Esophagus muscularis mucosa (tissue), 4 donors: ENCODE results near the gene ZSCAN2. TPM values are rescaled to one million over a fixed set of nuclear protein-coding genes. Genes with fewer than 3 reads are reported as not detected.
"Not testable (repeated sequence)": the region's sequence is repeated elsewhere in the genome, so short reads cannot be mapped to it uniquely, and the experiment has no call there.

Experiments
- DNase-seq: peaks from one replicate; pipeline ENCODE4 v3.0.0-alpha.2; 2017; ENCODE audit errors: extremely low spot score
- H3K27ac ChIP-seq, 4 donors: fragments of 200-600 bp; sonication (generic); replicated peaks in 1 of 4; 1 replicate in 3 of 4; 2 replicates in 1 of 4; pipeline ENCODE4 v1.5.1; 2016 to 2019; ENCODE audit warnings: mild to moderate bottlenecking in 1 of 4
- H3K27me3 ChIP-seq, 4 donors: fragments of 200-600 bp; sonication (generic); one replicate each; pipeline versions ENCODE4 v1.5.1 to v1.6.0; 2016 to 2019
- H3K36me3 ChIP-seq, 4 donors: fragments of 200-600 bp; sonication (generic); one replicate each; pipeline ENCODE4 v1.5.1; 2016 to 2019
- H3K4me1 ChIP-seq, 4 donors: fragments of 200-600 bp; sonication (generic); one replicate each; pipeline ENCODE4 v1.5.1; 2016 to 2019
- H3K4me3 ChIP-seq, 4 donors: fragments of 200-600 bp; sonication (generic); 1 replicate in 2 of 4; 2 replicates in 2 of 4; pipeline ENCODE4 v1.5.1; 2016 to 2019; ENCODE audit warnings: mild to moderate bottlenecking in 4 of 4, moderate library complexity in 1 of 4
- H3K9me3 ChIP-seq, 4 donors: fragments of 200-600 bp; sonication (generic); 1 replicate in 3 of 4; 2 replicates in 1 of 4; pipeline ENCODE4 v1.5.1; 2016 to 2019
- CTCF ChIP-seq, 3 experiments: fragments of 200-600 bp in 2 of 3; fragments of 450-650 bp in 1 of 3; sonication (generic) in 2 of 3; IDR thresholded peaks; one replicate each; pipeline ENCODE4 v1.5.1; 2017 to 2019; ENCODE audit warnings: antibody characterized with exemption in 3 of 3, mild to moderate bottlenecking in 2 of 3, moderate library complexity in 1 of 3
- EP300 ChIP-seq: sonication (generic); formaldehyde crosslinking; IDR thresholded peaks from one replicate; pipeline ENCODE4 v1.6.1; 2017; ENCODE audit warnings: antibody characterized with exemption
- POLR2A ChIP-seq: fragments of 450-650 bp; IDR thresholded peaks from one replicate; pipeline ENCODE4 v1.6.1; 2017; ENCODE audit warnings: antibody characterized with exemption, moderate library complexity, mild to moderate bottlenecking, low read depth
- POLR2AphosphoS5 ChIP-seq, 2 donors: sonication (generic); formaldehyde crosslinking; IDR thresholded peaks; one replicate each; pipeline ENCODE4 v1.6.1; 2017; ENCODE audit warnings: antibody characterized with exemption in 2 of 2
- WGBS: methylation state at CpG from one replicate; pipeline ENCODE4 v1.1.5; 2018; 5-methylcytosine and 5-hydroxymethylcytosine counted together
- intact Hi-C: fragments of 100-400 bp; cut with DNase I; formaldehyde crosslinking; loops from one replicate; pipeline ENCODE4 v1.15.1; 2023
- total RNA-seq, 4 donors: library from RNA; depleted of rRNA; stranded (reverse); fragments of >200 nt; gene quantifications; one replicate each; pipeline versions ENCODE4 v1.1.0 to v1.2.1, GENCODE V29; 2016

ZSCAN2 gene
- total RNA-seq, 4 donors from 2014 or later = 4.6 to 9.5 (median 7.7) TPM

- Histone ChIP-seq H3K9me3 (no peaks in the 10 kb centered on the region), H3K36me3 (no peaks in the 10 kb centered on the region), H3K27me3 (no peaks in the 10 kb centered on the region), H3K27ac (no peak overlapping the region), H3K4me1 (peaks cover 0 to 14% (median 9%) of the 10 kb centered on the region in 4 donors), H3K4me3 (no peak overlapping the region)
- intact Hi-C loops = no loop called here
- TF ChIP-seq CTCF (IDR thresholded peaks at IDR 0.05) (no peak), EP300 (no peak), POLR2A (no peak), POLR2AphosphoS5 (IDR thresholded peaks at IDR 0.05) (no peak)
- 88% methylated on average over 4 of the region's 4 CpGs for WGBS
- DNase-seq = no peak
These were observed 28.6 kb upstream of the ZSCAN2 start for GRCh38 chr15:84572231-84572630.

GRCh38 chr15:84575493-84575892 lies 25.3 kb upstream of the ZSCAN2 start:
- no peak for DNase-seq
- no peaks in the 10 kb centered on the region for H3K9me3 ChIP-seq
- TF ChIP-seq POLR2A = no peak
- no peak for TF ChIP-seq POLR2AphosphoS5 (IDR thresholded peaks at IDR 0.05)
- no peak for TF ChIP-seq EP300
- TF ChIP-seq CTCF (IDR thresholded peaks at IDR 0.05) = no peak
- intact Hi-C loops = no loop called here
- H3K27ac ChIP-seq = no peak overlapping the region
- H3K4me3 ChIP-seq = no peak overlapping the region
- H3K4me1 ChIP-seq = peaks cover 0 to 13% (median 6%) of the 10 kb centered on the region in 4 donors
- WGBS = 84% methylated on average over 4 of the region's 4 CpGs
- H3K27me3 ChIP-seq = no peaks in the 10 kb centered on the region
- no peaks in the 10 kb centered on the region for H3K36me3 ChIP-seq

- H3K27me3 ChIP-seq, H3K27ac ChIP-seq, H3K9me3 ChIP-seq, intact Hi-C loops, DNase-seq, H3K4me3 ChIP-seq, H3K36me3 ChIP-seq: not testable (repeated sequence)
- WGBS = 91% methylated on average over 6 of the region's 6 CpGs
- H3K4me1 ChIP-seq = peaks cover 0 to 11% (median 5%) of the 10 kb centered on the region in 4 donors
These were observed 22.9 kb upstream of the ZSCAN2 start for GRCh38 chr15:84577891-84578290.

- peaks cover 0 to 11% (median 5%) of the 10 kb centered on the region in 4 donors for H3K4me1 ChIP-seq
- H3K27me3 ChIP-seq, intact Hi-C loops, H3K9me3 ChIP-seq, H3K4me3 ChIP-seq, H3K36me3 ChIP-seq, DNase-seq: not testable (repeated sequence)
- 41% methylated on average over 7 of the region's 7 CpGs for WGBS
- H3K27ac ChIP-seq = peak overlapping the region in 1 of 4 donors; percentile 47
These were observed 21.5 kb upstream of the ZSCAN2 start for GRCh38 chr15:84579261-84579721.

- H3K36me3 ChIP-seq, H3K4me3 ChIP-seq, intact Hi-C loops, H3K27me3 ChIP-seq, H3K27ac ChIP-seq, H3K9me3 ChIP-seq: not testable (repeated sequence)
- 91% methylated on average over 4 of the region's 7 CpGs for WGBS
- H3K4me1 ChIP-seq = peaks cover 0 to 11% (median 5%) of the 10 kb centered on the region in 4 donors
- DNase-seq = peak; percentile 37
These were observed 19.0 kb upstream of the ZSCAN2 start for GRCh38 chr15:84581676-84582428.

- TF ChIP-seq CTCF (IDR thresholded peaks at IDR 0.05) (no peak), EP300 (no peak), POLR2AphosphoS5 (IDR thresholded peaks at IDR 0.05) (no peak), POLR2A (no peak)
- H3K27me3 ChIP-seq = no peaks in the 10 kb centered on the region
- H3K27ac ChIP-seq = no peak overlapping the region
- H3K4me3 ChIP-seq = no peak overlapping the region
- 84% methylated on average over 2 of the region's 2 CpGs for WGBS
- intact Hi-C loops = no loop called here
- peaks cover 0 to 13% (median 7%) of the 10 kb centered on the region in 4 donors for H3K4me1 ChIP-seq
- H3K36me3 ChIP-seq = no peaks in the 10 kb centered on the region
- no peak for DNase-seq
- no peaks in the 10 kb centered on the region for H3K9me3 ChIP-seq
These were observed 18.1 kb upstream of the ZSCAN2 start for GRCh38 chr15:84582583-84583157.

- H3K27ac ChIP-seq, intact Hi-C loops, H3K36me3 ChIP-seq, H3K9me3 ChIP-seq, H3K27me3 ChIP-seq, H3K4me3 ChIP-seq: not testable (repeated sequence)
- H3K4me1 ChIP-seq = peaks cover 0 to 21% (median 13%) of the 10 kb centered on the region in 4 donors
- peak; percentile 7 for DNase-seq
- WGBS = 21% methylated on average over 4 of the region's 4 CpGs
These were observed 16.9 kb upstream of the ZSCAN2 start for GRCh38 chr15:84583921-84584320.
